T-helper 2 cell (primary cell): ENCODE measurements around the gene THEM5.

Source experiments
- DNase-seq, 5 experiments: peaks; one replicate each; pipeline versions ENCODE4 v3.0.0 to v3.0.0-alpha.2; 2012 to 2022

Gene THEM5

GRCh38 chr1:151816548-151817352 is 36.8 kb downstream of the THEM5 start:
- DNase-seq: no peak

- DNase-seq: peak in 2 of 5 experiments; percentile 61 to 85
Measured at GRCh38 chr1:151815716-151816327, 37.7 kb downstream of the THEM5 start.

- DNase-seq: no peak
Measured at GRCh38 chr1:151814971-151815545, 38.5 kb downstream of the THEM5 start.

DNA sequence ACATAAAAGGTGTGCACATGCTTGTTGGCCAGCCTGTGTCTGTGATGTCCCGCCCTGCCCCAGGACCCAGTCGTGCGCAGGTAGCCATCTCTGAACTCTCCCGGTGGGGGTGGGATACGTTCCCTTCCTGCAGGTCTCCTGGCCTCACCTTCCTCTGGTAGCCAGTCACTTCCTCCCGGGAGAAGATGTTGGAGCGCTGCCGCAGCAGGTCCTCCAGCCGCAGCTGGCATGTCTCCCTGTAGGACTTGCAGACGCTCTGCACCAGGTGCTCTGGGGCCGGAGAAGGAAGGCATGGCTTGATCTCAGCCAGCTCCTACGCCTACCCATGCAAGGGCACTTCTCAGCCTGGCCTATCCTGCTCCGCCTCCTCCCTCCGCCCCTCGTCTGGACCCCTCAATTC is 39.1 kb downstream of the THEM5 start:
- DNase-seq: no peak

DNA sequence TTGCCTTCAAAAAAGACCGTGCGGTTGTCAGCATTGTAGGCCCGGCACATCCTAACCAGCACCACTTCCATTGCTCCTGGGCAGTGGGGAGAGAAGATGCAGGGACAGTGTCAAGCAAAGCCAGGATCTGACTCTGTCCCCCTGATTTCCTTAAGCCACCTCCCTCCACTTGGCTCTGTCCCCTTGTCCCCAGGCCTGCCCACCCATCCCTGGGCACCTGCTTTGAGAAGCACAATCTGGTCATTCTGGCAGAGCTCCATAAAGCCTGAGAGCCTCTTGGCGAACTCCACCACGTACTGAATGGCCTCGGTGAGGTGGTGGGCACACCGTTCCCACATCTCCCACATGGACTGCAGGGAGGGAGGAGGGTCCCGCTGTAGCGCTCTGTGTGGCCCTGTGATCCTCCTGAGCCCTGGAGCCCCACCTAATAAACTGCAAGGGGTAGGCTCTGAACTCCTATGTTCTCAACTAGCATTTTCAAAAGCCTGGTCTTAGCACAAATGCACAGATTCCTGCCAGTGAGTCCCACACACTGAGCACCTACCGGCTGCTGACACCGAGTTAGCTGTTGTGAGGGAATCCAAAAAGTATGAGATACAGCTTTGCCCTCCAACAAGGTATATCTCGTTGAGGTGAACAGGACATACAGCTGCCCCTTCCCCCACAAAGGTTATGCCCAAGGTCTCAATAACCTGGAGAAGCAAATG is 40.1 kb downstream of the THEM5 start:
- no peak for DNase-seq

- no peak for DNase-seq
Measured at GRCh38 chr1:151811181-151811580, 42.3 kb downstream of the THEM5 start.

DNA sequence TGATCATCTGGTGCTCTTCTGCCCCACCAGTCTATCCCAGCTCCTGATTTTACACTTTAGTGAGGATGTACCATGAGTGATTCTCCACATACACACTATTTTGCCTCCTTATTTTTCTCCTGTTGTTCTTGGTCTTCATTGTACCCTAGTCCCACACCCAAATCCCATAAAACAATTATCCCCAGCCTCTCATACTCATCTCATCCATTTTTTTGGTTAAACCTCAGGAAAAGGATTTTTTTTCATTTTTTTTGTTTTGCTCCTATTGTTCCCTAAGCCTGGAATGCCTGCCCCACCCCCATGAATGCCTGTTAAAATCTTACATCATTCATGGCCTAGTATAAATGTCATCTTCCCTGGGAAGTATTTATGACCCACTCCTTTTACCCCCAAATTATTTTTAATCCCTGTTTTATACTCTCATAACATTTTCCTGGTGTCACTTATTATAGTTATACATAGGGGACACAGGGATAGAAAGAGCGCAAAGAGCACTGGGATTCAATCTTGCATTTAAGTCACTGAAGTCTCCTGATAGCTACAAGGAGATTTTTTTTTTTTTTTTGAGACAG is 43.4 kb downstream of the THEM5 start:
- no peak for DNase-seq

- DNase-seq: no peak
Measured at GRCh38 chr1:151809290-151809984, 44.1 kb downstream of the THEM5 start.

GRCh38 chr1:151807766-151808165 is 45.7 kb downstream of the THEM5 start:
- no peak for DNase-seq

DNA sequence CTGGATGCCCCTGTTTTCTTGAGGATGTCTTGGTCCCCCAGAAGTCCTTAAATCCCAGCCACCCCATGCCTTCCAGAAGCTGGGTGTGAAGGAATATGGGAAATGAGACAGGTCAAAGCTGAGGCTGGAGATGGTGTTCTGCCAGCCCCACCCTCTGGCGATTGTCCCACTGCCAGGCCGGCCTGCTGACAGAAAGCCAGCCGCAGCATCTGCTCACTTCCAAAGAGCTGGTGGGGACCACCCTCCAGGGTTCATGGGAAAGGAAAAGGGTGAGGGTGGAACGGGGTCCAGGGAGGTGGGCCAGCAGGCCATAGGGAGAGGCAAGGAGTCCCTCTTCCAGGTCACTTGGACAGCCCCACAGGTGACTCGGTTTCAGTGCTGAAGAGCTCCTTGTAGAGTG is 46.4 kb downstream of the THEM5 start:
- no peak for DNase-seq

DNA sequence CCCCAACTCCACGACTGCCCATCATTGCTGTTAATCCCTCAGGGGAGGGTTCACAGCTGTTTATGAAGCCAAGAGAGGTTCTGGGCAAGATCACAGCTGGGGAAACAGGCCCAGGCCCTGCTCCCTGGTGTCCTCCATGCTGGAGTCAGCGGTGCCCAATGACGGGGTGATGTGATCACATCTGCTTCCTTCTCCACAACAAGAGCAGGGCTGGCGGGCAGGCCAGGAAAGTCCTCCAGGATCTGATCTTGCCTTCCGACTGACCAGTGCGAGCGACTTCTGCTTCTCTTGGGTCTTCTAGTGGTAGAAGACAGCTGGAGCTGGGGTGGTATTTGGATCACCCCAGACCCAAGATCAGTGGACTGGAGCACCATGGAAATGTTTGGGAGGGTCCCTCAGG is 47.3 kb downstream of the THEM5 start:
- no peak for DNase-seq

DNA sequence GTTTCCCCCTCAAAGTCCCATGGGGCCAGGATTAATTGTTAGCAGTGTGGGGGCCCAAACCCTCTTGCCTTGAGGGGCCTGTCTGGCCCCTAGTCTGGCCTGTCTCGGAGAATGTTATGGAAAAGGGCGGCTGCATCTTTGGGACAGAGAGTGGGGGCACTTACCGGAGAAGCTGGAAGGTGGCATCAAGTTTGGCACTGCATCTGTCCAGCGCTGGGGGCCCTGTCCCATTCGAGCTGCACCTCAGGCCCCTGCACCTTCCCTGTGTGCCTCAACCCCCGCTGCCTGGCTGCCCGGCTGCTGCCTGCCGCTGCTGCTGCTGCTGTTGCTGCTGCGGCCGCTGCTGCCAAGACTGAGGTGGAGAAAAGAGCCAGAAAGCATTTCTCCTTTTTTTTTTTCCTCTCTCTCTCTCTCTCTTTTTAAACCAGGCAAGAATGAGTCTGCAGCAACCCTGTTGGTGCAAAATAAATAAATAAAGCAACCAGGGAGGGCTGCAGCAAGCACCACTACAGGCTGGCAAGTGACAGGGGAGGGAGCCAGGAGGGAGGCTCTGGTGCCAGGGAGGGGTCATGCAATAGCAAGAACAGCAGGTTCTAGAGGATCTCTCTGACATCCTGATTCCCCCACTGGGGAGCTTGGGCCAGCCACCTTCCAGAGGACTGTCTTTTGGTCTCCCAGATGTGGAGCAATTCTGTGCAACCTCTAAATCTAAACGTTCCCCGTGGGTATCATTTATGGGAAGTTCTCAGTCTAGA is 48.3 kb downstream of the THEM5 start, which contains the start of gene LINGO4:
TSS of gene LINGO4 (minus strand) at position 354 of the 755 bp plus-strand sequence. CDS start 2,715 bp downstream, outside the sequence.
- no peak for DNase-seq

DNA sequence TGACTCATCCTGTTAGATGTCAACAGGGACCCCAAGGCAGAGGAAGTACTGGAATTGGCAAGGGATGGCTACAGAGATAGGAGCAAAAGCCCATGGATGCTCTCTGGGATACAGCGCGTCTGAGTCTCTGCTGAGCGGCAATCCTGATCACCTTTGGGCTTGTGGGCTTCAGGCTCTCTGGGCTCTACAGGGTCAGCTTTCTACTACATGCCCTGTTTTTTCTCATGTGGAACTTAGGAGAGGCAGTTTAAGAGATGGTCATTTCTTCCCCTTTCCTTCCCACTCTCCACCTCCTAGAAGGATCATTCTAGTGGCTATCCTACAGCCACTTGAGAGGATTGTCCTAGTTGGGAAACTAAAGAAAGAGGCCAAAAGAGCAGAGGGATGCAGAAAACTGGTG is 49.6 kb downstream of the THEM5 start:
- no peak for DNase-seq

DNA sequence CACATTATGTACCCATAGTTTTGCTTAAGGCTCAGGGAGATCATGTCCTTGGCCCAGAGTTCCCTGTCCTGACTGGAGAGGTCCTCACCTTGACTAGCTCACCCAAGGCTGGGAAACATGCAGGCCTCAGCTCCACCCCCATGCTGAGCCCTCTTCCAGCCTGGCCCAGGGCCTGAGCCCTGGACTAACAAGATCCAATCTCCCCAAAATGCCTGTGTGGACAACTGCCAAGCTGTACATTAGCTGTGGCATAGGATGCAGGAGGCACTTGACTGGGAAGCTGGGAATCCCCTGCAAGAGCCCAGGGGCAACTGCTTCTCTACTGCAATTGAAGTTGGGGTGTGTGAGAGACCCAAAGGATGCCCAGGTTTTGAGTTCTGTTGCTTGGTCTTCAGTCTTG is 50.3 kb downstream of the THEM5 start:
- no peak for DNase-seq

DNA sequence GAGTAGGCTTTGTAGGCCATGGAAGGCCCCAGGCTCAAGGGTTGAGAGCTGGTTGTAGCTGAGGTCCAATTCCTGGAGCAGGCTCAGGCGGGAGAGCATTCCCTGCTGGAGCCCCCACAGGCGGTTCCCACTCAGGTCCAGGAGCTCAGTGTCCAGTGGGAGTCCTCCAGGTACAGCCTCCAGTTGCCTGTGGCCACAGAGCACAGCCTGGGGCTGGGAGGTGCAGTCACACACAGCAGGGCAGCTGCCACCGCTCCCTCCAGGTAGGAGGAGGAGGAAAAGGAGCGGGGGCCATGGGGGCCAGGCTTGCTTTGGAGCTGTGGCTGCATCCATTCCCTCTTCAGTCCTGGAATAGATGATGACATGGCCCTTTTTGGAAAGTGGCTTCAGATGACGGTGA is 51.1 kb downstream of the THEM5 start:
- no peak for DNase-seq

DNA sequence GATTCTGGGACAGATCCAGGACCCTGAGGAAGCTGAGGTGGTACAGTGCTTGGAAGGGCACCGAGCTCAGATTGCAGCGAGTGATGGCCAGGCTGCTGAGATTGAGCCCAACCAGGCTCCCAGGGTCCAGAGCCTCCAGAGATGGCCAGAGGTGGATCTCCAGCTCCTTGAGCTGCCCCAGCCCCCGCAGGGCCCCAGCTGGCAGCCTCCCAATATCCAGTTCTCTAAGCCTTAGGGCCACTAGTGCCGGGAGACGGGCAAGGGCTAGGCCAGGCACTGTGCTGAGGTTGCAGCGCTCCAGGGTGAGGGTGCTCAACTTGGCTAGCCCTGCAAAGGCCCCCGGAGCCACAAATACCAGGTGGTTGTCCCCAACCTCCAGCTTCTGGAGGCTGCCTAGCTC is 51.7 kb downstream of the THEM5 start:
- DNase-seq: no peak

GRCh38 chr1:151801310-151801820 is 52.1 kb downstream of the THEM5 start:
- no peak for DNase-seq

- no peak for DNase-seq
Measured at GRCh38 chr1:151800830-151801229, 52.7 kb downstream of the THEM5 start.

DNA sequence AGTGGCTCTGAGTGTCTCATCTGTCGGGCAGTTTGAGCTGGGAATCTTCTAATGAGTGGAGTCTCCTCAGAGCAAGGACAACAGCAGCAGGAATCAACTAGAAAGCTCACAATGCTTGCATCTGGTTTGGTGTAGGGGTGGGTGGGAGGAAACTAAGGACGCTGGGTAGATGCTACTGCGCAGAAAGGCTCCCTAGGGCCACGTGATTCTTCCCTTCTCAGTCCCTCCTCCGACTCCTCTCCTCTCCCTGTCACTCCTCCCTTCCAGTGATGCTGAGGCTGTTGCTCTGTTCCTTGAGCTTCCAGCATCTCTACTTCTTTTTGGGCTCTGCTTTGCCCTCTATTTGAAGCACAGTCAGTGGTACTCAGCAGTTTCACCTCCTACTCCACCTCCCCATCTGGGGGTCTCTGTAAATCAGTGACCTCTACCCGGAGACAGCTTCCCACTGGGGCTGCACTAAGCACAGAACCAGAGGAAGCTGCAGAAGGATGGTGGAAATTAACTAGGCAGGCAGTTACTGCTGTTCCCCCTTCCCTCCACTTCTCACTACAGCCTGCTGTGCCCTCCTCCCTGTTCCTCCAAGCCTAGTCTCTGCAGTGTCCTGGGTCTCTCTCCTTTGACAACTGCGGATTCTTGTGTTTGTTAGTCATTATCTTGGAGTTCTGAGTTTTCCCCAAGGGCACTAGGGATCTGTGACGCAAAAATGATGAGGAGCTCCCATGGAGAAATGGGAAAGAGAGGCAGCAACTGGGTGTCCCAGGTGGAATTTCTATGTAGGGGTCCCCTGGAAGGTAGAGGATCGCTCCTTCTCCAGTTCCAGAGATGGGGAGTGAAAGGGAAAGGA is 54.1 kb downstream of the THEM5 start:
- DNase-seq: no peak

DNA sequence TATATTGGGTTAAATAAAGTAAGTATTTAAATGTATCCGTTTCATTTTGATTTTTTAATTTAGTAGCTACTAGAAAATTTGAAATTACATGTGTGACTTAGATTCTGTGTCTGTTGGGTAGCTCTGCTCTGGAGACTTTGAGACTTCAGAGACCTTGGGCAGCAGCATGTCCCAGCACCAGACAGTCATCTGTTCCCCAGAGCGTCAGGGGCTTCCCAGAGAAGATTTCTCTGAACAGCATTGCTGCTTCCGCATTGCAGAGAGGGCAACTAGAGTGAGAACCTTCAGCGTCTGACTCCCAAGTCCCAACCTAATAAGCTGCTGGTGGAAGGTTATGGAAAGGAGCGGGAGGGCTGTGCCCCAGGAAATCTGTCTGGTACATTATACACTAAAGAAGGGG is 54.9 kb downstream of the THEM5 start:
- DNase-seq: no peak
